NCI-H2029 treated with DMSO at 0.1 percent for 48 hours (cell line): ENCODE data around the gene TMEM179.
"Not testable (repeated sequence)": the region's sequence is repeated elsewhere in the genome, so short reads cannot be mapped to it uniquely, and the experiment has no call there.

Experiments
- DNase-seq: peaks from one replicate; lab custom pipeline; 2025; lab: John Stamatoyannopoulos, UW

Gene TMEM179

GRCh38 chr14:104585966-104586697 lies 18.4 kb downstream of the TMEM179 start:
- DNase-seq = no peak

DNA sequence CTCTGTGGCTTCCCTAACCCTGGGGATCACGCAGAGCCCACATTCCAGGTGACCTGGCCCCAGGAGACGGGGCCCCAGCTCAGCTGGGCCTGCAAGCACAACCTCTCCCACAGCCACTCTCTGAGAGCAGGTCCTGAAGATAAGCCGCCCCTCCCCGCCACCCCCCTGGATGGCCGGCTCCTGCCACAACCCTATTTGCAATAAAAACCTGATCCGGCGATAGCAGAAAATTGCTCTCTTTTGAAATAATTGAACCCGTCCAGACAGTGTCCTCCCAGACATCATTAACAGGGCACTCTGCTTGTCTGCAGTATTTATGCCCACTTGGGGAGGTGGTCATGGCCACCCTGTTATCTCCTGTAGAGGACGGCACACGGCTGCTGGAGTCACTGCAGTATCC lies 20.0 kb downstream of the TMEM179 start:
- no peak for DNase-seq

GRCh38 chr14:104583424-104584306 lies 20.9 kb downstream of the TMEM179 start:
- DNase-seq = no peak

- no peak for DNase-seq
Observed at GRCh38 chr14:104582662-104583061, 21.9 kb downstream of the TMEM179 start.

DNA sequence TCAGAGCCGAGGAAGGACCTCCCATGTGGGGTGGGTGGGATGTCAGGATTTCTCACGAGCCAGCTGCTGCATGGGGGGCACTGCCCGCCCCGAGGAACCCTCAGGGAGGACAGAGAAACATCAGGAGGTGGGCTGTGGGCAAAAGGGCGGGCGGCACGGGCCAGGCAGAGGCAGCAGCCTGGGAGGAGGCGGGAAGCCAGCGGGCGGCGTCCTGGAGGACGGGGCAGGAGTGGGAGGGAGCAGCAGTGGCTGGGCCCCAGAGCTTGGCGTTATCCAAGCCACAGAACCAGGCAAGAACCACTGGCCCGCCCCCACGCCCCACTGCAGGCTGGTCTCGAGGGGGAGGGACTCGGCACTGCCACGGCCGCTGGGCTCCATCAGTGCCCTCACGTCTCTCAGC lies 22.6 kb downstream of the TMEM179 start:
- no peak for DNase-seq

GRCh38 chr14:104581521-104581920 lies 23.1 kb downstream of the TMEM179 start:
- DNase-seq = no peak

- DNase-seq = no peak
Observed at GRCh38 chr14:104580961-104581360, 23.6 kb downstream of the TMEM179 start.

GRCh38 chr14:104579939-104580338 lies 24.6 kb downstream of the TMEM179 start:
- DNase-seq = not testable (repeated sequence)

DNA sequence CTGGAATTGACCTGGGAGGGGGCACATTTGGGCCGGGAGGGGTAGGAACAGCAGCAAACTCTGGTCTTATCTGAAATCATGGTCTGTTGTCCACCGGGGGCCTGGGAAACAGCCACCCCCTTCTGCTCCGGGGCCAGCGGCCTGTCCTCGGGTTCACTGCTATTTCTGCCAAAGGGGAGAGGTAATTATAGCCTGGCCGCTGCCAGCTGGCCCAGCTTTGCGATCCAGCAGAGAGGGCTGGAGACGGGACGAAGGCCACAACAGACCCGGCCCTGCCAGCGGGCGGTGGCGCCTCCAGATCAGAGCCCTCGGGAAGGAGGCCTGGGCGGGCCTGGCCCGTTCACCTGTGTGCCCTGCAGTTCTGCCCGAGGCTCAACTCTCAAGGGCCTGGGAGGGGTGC lies 25.1 kb downstream of the TMEM179 start, which contains the start of gene C14orf180:
Gene C14orf180, plus strand, starts transcription at position 258 of the 400 bp plus-strand sequence. CDS start 6,667 bp downstream, outside the sequence.
- no peak for DNase-seq

- no peak for DNase-seq
Observed at GRCh38 chr14:104578321-104578720, 26.3 kb downstream of the TMEM179 start.

DNA sequence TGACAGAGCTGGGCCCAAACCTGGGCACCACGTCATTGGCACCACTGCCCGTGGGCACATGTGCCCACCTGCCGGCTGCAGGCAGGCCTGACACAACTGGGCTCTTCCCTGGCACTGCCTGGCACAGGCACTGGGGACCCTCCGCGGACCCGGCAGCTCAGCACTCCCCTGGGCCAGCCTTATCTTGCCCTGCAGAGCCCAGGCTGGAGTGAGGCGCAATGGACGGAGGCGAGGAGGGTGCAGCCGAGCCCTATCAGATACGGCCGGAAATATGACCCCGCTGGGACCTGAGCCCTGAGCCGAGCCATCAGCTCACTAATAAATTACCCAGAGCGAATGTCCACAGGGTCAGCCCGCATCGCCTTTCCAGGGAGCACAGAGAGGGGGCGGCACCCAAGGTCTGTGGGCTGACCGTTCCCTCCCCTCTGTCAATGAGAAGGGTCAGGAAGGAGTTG lies 26.7 kb downstream of the TMEM179 start:
- no peak for DNase-seq

DNA sequence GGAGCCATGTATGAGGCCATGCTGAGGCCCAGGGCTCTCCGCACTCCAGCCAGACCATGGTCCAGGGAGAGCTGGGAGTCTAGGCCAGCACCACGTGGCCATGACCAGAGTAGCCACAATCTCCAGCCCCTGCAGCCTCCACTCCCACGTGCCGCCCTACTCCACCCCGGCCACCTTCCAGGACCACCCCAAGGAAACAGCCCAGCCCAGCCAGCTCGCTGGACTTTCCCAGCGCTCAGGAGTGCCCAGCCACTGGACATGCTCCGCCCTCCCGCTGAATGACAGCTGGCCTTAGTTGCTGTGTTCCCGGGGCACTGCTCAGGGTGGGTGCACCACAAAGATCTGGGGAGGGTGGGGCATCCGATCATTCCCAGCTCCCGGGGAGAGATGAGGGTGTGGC lies 27.1 kb downstream of the TMEM179 start:
- no peak for DNase-seq

DNA sequence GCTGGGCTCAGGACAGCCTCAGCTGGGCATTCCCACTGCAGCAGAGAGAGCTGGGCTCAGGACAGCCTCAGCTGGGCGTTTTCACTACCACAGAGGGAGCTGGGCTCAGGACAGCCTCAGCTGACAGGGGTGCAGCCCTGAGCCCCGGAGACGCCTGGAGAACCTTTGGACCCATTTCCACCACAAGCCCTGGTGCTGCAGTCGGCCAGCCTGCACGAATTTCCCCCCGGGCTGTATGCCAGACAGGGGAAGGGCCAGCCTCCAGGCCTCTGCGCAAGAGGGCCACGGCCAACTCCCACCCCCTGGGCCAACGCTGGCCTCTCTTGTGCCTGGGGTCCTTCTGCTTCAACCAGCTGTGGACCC lies 27.6 kb downstream of the TMEM179 start:
- no peak for DNase-seq

- DNase-seq = no peak
Observed at GRCh38 chr14:104576232-104576969, 28.2 kb downstream of the TMEM179 start.

DNA sequence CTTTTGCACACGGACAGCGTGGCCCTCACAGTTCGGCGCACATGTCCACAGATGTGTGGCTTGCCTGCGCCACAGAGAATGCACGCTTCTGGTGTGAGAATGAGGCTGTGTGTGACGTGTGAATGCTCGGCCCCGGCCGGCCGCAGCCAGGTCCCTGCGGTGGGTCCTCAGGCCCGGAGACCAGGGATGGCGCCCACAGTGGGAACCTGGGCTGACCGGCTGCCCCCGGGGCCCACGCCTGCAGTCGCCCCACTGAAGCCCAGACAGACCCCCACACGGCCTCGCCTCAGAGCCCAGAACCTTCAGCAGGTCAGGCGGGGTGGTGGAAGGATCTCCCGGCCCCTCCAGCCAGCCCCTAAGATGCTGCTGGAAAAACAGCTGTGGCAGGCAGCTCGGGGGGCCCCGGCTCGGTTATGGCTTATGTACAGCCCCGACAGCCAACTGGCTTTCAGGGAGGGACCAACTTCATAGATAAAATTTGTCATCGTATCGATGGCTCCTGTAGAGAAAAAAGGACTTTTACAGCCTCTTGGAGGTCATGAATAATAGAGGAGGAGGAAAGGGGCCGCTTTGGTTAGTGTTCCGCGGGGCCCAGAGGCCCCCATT lies 29.5 kb downstream of the TMEM179 start:
- DNase-seq = no peak

GRCh38 chr14:104574536-104574935 lies 30.0 kb downstream of the TMEM179 start:
- no peak for DNase-seq

DNA sequence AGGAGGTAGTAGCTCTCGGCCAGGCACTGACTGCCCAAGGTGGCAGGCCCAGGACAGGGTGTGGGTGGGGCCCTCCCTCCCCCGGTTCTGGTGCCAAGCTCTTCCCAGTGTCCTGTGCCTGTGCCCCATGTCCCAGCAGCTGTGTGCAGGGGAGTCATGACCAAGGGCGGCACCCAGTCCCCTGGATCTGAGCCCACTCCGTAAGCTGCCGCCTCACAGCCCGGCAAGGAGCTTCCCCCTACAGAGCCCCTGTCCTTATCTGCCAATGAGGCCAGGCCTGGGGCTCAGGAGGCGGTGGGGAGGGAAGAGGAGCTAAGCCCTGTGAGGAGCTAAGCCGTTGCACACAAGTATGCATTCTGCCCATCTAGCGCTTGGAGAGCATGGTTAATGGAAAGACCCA lies 30.6 kb downstream of the TMEM179 start:
- DNase-seq = no peak

- DNase-seq = no peak
Observed at GRCh38 chr14:104572668-104573067, 31.9 kb downstream of the TMEM179 start.

DNA sequence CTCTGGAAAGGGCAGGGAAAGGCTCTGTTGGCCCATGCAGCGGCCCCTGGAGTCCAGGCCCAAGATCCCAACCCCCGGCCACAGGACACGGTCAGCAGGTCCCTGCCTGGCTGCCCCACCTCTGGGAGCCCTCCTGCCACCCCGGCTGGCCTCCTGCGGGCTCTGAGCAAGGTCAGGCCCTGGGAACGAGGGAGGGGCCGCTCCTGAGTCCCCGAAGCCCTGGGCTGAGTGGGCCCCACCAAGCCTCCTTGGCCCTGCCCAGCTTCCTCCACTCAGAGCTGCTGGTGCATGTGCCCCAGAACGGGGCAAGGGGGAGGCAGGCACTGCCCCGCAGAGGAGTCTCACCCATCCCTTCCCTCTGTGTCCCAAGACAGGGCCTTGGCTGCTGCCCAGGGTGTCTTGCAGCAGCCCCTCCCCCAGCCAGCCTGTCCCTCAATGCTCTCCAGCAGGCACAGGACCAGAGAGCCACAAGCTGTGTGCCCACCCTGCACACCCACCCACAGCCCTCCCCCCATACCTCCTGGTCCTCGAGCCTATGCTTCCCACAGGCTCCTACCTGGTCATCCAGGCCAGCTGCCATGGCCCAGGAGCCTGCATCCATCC lies 32.4 kb downstream of the TMEM179 start:
- no peak for DNase-seq

- no peak for DNase-seq
Observed at GRCh38 chr14:104571246-104571645, 33.3 kb downstream of the TMEM179 start.

DNA sequence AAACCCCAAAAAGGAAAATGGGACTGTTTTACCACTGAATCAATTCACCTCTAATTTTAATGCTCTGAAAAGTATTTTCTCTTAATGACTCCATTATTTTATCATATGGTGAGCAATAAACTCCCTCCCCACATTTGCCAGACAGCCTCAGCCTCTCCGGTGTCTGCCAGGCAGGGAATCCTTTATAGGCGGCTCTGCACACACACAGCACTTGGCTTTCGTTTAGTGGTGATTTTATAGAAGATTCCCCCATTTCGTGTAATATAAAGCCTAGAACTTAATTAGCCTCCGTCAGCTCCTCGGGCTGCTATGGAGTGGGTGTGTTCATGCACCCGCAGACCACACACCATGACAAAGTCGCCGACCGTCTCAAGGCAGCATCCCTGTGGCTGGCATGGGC lies 35.1 kb downstream of the TMEM179 start:
- no peak for DNase-seq

- no peak for DNase-seq
Observed at GRCh38 chr14:104568620-104569019, 36.0 kb downstream of the TMEM179 start.
